GM13977 (cell line): Measurements from ENCODE around the gene ATG5.
"Not testable (repeated sequence)": the region's sequence is repeated elsewhere in the genome, so short reads cannot be mapped to it uniquely, and the experiment has no call there.

Experiments used
- DNase-seq: peaks from one replicate; pipeline ENCODE4 v3.0.0; 2012; ENCODE audit warnings: low spot score
- in situ Hi-C: fragments of 300-500 bp; cut with MboI; formaldehyde crosslinking; loops from one replicate; pipeline ENCODE4 v1.12.0; 2022; ENCODE audit warnings: low sequenced_read_pairs, low pct_unique_long_range_greater_than_20kb, mixed read lengths, inconsistent platforms; ENCODE audit not compliant: unreplicated experiment
- TF ChIP-seq, protein P1 (sequence below): IDR thresholded peaks from 2 replicates; pipeline ENCODE4 v1.5.1; 2012; ENCODE audit warnings: mild to moderate bottlenecking, control low read depth; ENCODE audit not compliant: insufficient read depth; ENCODE audit errors: extremely low read depth, missing control alignments

Gene ATG5

DNA sequence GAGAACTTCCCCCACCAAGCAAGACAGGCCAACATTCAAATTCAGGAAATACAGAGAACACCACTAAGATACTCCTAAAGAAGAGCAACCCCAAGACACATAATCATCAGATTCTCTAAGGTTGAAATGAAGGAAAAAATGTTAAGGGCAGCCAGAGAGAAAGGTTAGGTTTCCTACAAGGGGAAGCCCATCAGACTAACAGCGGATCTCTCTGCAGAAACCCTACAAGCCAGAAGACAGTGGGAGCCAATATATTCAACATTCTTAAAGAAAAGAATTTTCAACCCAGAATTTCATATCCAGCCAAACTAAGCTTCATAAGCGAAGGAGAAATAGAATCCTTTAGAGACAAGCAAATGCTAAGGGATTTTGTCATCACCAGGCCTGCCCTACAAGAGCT, 61.1 kb downstream of the ATG5 start:
- DNase-seq, in situ Hi-C loops: not testable (repeated sequence)

DNA sequence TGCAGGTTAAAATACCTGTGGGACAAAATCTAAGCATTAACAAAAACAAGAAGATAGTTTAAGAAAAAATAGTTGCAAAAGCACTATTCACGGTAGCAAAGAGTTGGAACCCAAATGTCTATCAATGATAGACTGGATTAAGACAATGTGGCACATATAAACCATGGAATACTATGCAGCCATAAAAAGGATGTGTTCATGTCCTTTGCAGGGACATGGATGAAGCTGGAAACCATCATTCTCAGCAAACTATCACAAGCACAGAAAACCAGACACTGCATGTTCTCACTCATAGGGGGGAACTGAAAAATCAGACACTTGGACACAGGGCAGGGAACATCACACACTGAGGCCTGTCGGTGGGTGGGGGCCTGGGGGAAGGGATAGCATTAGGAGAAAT, 65.8 kb downstream of the ATG5 start:
- in situ Hi-C loops, DNase-seq: not testable (repeated sequence)

DNA sequence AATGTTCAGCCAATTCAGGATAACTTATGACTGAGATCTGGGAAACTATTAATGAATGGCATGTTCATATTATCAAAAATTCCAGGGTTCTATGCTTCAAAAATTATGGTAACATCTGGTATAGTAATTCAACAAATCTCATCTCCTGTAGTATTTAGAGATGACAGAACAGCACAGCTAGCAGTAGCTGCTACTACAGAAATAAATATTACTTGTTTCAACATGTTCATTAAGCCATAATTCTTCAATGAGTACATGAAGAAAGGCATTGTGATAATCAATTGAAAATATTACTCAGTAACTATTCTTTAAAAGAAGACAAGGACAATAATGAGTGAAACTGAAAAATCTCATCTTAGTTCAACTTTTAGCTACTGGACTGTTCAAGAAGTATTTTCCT, 66.8 kb downstream of the ATG5 start:
- DNase-seq, result no peak
- TF ChIP-seq, protein P1, sequence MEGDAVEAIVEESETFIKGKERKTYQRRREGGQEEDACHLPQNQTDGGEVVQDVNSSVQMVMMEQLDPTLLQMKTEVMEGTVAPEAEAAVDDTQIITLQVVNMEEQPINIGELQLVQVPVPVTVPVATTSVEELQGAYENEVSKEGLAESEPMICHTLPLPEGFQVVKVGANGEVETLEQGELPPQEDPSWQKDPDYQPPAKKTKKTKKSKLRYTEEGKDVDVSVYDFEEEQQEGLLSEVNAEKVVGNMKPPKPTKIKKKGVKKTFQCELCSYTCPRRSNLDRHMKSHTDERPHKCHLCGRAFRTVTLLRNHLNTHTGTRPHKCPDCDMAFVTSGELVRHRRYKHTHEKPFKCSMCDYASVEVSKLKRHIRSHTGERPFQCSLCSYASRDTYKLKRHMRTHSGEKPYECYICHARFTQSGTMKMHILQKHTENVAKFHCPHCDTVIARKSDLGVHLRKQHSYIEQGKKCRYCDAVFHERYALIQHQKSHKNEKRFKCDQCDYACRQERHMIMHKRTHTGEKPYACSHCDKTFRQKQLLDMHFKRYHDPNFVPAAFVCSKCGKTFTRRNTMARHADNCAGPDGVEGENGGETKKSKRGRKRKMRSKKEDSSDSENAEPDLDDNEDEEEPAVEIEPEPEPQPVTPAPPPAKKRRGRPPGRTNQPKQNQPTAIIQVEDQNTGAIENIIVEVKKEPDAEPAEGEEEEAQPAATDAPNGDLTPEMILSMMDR, result no peak
- in situ Hi-C loops, result no loop called here

DNA sequence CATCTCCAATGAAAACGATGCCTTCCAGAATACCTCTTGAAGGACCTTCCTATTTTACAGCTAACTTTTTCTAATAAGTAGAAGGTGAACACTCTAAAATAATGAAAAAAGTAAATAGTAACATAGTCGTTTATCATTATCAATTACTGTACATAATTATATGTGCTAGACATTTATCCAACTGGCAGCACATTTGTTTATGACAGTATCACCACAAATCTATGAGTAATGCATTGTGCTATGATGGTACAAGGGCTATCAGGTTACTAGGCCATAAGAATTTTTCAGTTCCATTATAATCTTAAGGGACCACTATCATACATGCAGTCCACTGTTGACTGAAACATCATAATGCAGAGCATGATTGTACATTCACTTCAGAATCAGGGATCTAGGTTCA, 68.4 kb downstream of the ATG5 start:
- TF ChIP-seq, protein P1, result no peak
- no peak for DNase-seq
- in situ Hi-C loops, result no loop called here

DNA sequence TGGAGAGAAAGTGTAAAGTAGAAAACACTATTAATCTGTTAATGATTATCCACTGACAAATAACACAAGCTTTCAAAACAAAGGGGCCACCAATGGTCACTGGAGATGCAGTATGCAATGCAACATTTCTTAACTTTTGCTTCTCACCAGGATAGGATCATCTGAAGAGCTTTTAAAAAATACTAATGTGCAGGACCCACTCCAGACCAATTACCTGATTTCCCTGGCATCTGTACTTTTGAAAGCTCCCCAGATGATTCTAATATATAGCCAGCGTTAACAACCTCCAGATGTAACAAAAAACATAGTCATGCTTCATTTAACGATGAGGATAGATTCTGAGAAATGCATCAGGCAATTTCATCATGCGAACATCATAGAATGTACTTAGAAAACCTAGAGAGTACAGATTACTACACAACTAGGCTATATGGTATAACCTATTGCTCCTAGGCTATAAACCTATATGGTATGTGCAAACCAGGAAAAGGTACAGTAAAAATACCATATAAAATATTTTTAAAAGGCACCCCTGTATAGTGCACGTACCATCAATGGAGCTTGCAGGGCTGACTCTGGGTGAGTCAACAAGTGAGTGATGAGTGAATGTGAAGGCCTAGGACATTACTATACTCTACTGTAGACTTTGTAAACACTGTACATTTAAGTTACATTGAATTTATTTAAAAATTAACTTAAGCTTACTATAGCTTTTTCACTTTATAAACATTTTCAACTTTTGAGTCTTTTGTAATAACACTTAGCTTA, 69.2 kb downstream of the ATG5 start:
- no peak for DNase-seq
- in situ Hi-C loops, result no loop called here
- TF ChIP-seq, protein P1, result no peak

DNA sequence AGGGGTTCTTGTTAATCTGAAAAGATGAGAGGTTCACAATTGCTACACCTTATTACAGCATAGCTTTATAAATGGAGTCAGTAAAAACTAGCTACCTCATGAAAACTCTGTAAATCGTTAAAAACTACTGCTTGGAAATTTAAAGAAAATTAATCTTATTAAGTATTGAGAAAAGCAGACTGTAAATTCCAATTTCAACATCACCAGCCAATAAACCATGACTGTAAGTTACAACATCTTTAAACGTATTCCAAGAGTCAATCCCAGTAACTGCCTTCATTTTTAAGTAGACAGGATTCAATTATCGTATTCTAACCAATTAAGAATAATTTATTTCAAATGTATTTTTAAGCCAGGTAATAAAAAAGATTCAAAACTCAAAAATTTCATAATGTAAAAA, 70.3 kb downstream of the ATG5 start:
- no peak for DNase-seq
- in situ Hi-C loops, result no loop called here
- TF ChIP-seq, protein P1, result no peak

DNA sequence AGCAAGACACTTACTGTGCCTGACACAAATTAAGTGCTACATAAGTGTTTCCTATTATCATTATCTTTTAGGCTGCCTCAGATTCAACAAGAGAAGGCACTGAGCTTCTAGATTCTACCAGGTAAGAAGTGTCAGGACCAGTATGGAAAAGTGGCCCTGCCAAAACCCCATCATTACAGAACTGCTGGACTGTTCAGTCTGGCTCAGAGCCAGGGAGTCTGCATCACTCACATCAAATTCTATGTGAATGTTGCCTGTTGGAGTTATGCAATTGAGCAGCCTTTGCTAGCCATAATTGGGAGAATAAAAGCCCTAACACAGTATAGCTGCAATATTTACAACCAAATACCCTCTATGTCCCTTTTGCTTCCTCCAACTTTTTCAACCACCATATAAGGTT, 70.9 kb downstream of the ATG5 start:
- TF ChIP-seq, protein P1, result no peak
- in situ Hi-C loops, result no loop called here
- no peak for DNase-seq

DNA sequence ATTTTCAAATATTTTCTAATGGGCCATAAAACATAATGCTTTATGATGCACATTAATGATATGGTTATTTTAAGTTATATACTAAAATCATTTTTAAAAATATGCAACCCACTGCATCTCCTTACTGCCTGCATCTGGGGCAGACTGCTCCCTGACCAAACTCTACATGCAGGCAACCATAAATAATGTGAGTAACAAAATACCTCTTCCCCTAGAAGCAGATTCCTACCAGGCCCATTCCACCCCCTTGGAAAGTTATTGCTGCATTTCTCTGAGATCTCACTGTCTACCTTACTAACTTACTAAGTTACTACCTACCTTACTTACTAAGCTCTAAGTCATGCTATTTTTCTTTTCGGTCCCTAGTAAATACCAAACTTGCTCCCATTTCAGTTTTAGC, 71.8 kb downstream of the ATG5 start:
- TF ChIP-seq, protein P1, result no peak
- DNase-seq, result no peak
- in situ Hi-C loops, result no loop called here
